Esophagus muscularis mucosa (tissue), 3 donors: ENCODE results near the gene BMX.

Experiments used
- CTCF ChIP-seq, 3 experiments: fragments of 200-600 bp in 2 of 3; fragments of 450-650 bp in 1 of 3; sonication (generic) in 2 of 3; IDR thresholded peaks; one replicate each; pipeline ENCODE4 v1.5.1; 2017 to 2019; ENCODE audit warnings: antibody characterized with exemption in 3 of 3, mild to moderate bottlenecking in 2 of 3, moderate library complexity in 1 of 3
- POLR2A ChIP-seq: fragments of 450-650 bp; IDR thresholded peaks from one replicate; pipeline ENCODE4 v1.6.1; 2017; ENCODE audit warnings: antibody characterized with exemption, moderate library complexity, mild to moderate bottlenecking, low read depth
- POLR2AphosphoS5 ChIP-seq, 2 donors: sonication (generic); formaldehyde crosslinking; IDR thresholded peaks; one replicate each; pipeline ENCODE4 v1.6.1; 2017; ENCODE audit warnings: antibody characterized with exemption in 2 of 2

GRCh38 chrX:15465896-15466651 is 34.5 kb upstream of the BMX start:
- TF ChIP-seq POLR2A: no peak
- TF ChIP-seq CTCF (IDR thresholded peaks at IDR 0.05): no peak
- no peak for TF ChIP-seq POLR2AphosphoS5 (IDR thresholded peaks at IDR 0.05)
